GM12891 (cell line): ENCODE data around the gene ITFG1.

ENCODE experiments used
- DNase-seq: peaks from one replicate; pipeline ENCODE4 v3.0.0; 2011; ENCODE audit warnings: low spot score; ENCODE audit not compliant: insufficient read length
- FAIRE-seq: peaks from 2 replicates; lab custom pipeline; 2011; peaks lifted over from hg19 to GRCh38; lab: Jason Lieb, UNC
- PAX5 ChIP-seq: IDR thresholded peaks from 2 replicates; pipeline ENCODE4 v1.6.1; 2011; ENCODE audit warnings: low read length, moderate library complexity, mild to moderate bottlenecking; ENCODE audit not compliant: insufficient read depth, severe bottlenecking
- POLR2A ChIP-seq: IDR thresholded peaks from 2 replicates; pipeline ENCODE4 v1.6.1; 2011; ENCODE audit warnings: low read depth, low read length, control low read depth
- POLR2AphosphoS5 ChIP-seq: IDR thresholded peaks from 2 replicates; pipeline ENCODE4 v1.6.1; 2011; ENCODE audit warnings: low read depth, low read length, control low read depth
- POU2F2 ChIP-seq: IDR thresholded peaks from 2 replicates; pipeline ENCODE4 v1.6.1; 2011; ENCODE audit warnings: low read depth, mild to moderate bottlenecking, control low read depth, low read length, moderate library complexity
- SPI1 ChIP-seq: IDR thresholded peaks from 2 replicates; pipeline ENCODE4 v1.6.1; 2011; ENCODE audit warnings: low read depth, low read length, control low read depth
- TAF1 ChIP-seq: IDR thresholded peaks from 2 replicates; pipeline ENCODE4 v1.6.1; 2011; ENCODE audit warnings: low read depth, low read length, control low read depth

The ITFG1 gene

GRCh38 chr16:47309581-47310312 is 151.1 kb downstream of the ITFG1 start:
- TF ChIP-seq PAX5 (no peak), POLR2A (no peak), POU2F2 (no peak)
- no peak for DNase-seq
- FAIRE-seq: no peak

- FAIRE-seq: no peak
- DNase-seq: no peak
- TF ChIP-seq POLR2A (no peak), SPI1 (no peak)
Measured at GRCh38 chr16:47308601-47309000, 152.3 kb downstream of the ITFG1 start.

- FAIRE-seq (no peak), DNase-seq (no peak)
- no peak for TF ChIP-seq POLR2A
Measured at GRCh38 chr16:47304563-47304962, 156.3 kb downstream of the ITFG1 start.

- FAIRE-seq (no peak), DNase-seq (no peak)
- TF ChIP-seq POLR2A: no peak
- TF ChIP-seq SPI1: no peak
- no peak for TF ChIP-seq POLR2AphosphoS5
- TF ChIP-seq PAX5: no peak
- TF ChIP-seq TAF1: no peak
Measured at GRCh38 chr16:47299587-47299986, 161.3 kb downstream of the ITFG1 start.

DNA sequence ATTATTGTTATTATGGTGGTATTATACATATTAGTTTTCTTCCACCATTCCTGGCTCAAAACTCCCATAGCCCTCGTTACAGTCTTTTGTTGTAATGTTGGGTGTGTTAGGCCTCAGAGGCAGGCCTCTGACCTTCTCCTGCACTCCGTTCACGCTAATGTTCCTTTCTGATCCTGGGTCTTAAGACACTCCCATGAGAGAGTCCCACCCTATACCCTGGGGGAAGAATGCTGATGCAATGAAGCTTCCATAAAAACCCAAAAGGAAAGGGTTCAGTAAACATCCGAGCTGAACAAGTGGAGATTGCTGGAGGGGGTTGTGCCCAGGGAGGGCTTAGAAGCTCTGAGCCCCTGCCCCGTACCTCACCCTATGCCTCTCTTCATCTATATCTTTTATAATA is 175.9 kb downstream of the ITFG1 start:
- no peak for TF ChIP-seq TAF1
- TF ChIP-seq POLR2A: no peak
- no peak for TF ChIP-seq POU2F2
- TF ChIP-seq SPI1: no peak
- TF ChIP-seq POLR2AphosphoS5: no peak
- TF ChIP-seq PAX5: no peak
- no peak for DNase-seq
- FAIRE-seq: no peak

- TF ChIP-seq POLR2A: no peak
- DNase-seq: no peak
- no peak for FAIRE-seq
Measured at GRCh38 chr16:47278306-47278970, 182.4 kb downstream of the ITFG1 start.

GRCh38 chr16:47276522-47276921 is 184.3 kb downstream of the ITFG1 start:
- DNase-seq: no peak
- no peak for FAIRE-seq
- TF ChIP-seq POU2F2 (no peak), SPI1 (no peak), POLR2AphosphoS5 (no peak), POLR2A (no peak), PAX5 (no peak), TAF1 (no peak)

DNA sequence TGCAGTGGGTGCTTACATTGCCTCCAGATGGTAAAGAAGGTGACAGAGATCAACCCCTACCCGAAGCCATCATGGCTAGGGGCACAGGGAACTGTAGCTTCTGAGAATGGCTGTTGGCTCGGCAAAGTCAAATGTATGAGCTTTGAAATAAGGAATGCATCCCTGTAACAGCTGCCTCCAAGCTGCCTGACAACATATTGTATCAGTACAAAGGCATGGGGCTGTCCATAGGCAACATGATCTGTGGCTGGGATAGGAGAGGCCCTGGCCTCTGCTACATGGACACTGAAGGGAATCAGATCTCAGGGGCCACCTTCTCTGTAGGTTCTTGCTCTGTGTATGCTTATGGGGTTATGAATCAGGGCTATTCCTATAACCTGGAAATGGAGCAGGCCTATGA is 197.9 kb downstream of the ITFG1 start:
- FAIRE-seq (no peak), DNase-seq (no peak)
- TF ChIP-seq PAX5: no peak
- no peak for TF ChIP-seq POLR2A
- no peak for TF ChIP-seq POLR2AphosphoS5
- TF ChIP-seq SPI1: no peak
- TF ChIP-seq POU2F2: no peak
- no peak for TF ChIP-seq TAF1

- DNase-seq: no peak
- TF ChIP-seq PAX5 (no peak), SPI1 (no peak), TAF1 (no peak), POLR2AphosphoS5 (no peak), POU2F2 (no peak), POLR2A (no peak)
- FAIRE-seq: no peak
Measured at GRCh38 chr16:47260503-47260902, 200.4 kb downstream of the ITFG1 start.

DNA sequence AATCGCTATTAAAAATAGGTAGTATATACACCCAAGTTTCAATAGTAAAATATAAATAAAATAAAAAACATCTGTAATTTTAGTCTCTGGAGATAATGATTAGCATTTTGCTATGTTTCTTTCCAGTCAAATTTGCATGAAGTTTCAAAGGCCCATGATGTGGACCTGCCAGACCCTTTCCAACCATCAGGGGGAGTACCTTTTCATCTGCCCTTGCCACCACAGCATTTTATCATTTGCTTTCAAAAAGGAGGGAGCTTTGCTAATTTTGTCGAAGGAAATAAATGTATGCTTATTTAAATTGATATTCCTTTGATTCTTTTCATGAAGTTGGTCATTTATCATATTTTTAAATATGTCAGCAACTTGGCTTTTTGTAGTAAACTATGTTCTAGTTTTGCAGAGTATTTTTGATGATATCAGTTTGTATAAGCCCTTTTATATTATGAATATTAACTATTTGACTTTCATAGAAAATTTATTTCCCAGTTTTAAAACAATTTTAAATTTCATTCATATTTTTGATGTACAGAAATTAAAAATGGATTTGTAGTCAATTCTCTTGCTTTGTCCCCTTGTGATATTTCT is 201.9 kb downstream of the ITFG1 start:
- no peak for DNase-seq
- no peak for TF ChIP-seq TAF1
- no peak for TF ChIP-seq SPI1
- TF ChIP-seq POU2F2: no peak
- TF ChIP-seq POLR2A: no peak
- TF ChIP-seq POLR2AphosphoS5: no peak
- TF ChIP-seq PAX5: no peak
- no peak for FAIRE-seq
